Neural cell (in vitro differentiated cells): ENCODE measurements around the gene CD84.

Experiments
- POLR2AphosphoS5 ChIP-seq: IDR thresholded peaks from 2 replicates; pipeline ENCODE4 v1.6.1; 2012
- TAF1 ChIP-seq: IDR thresholded peaks from 2 replicates; pipeline ENCODE4 v1.6.1; 2012; ENCODE audit warnings: low read depth

DNA sequence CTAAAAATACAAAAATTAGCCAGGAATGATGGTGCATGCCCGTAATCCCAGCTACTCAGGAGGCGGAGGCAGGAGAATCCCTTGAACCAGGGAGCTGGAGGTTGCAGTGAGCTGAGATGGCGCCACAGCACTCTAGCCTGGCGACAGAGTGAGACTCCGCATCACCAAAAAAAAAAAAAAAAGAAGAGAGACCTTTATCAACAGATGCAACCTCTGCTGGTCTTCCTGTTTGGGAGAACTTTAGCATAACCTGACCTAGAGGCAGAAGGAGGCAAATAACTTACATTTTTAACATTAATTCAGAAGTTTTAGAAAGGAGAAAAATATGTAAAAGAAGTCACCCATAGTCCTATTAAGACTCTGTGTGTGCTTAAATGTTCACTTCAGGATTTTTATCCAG lies 35.1 kb upstream of the CD84 start:
- TF ChIP-seq TAF1 = no peak
- TF ChIP-seq POLR2AphosphoS5 = no peak
